AG04449 (cell line): ENCODE measurements around the gene UBAP2L.
"Not testable (repeated sequence)": the region's sequence is repeated elsewhere in the genome, so short reads cannot be mapped to it uniquely, and the experiment has no call there.

Experiments used
- CTCF ChIA-PET: fragments of 350-600 bp; formaldehyde crosslinking; extraction: SDS; loops from one replicate; lab custom pipeline; 2021; ENCODE audit warnings: antibody characterized with exemption; lab: Yijun Ruan, JAX
- POLR2A ChIA-PET: fragments of 400-600, 350-600 bp; formaldehyde crosslinking; extraction: SDS; loops from one replicate; lab custom pipeline; 2020; ENCODE audit warnings: antibody characterized with exemption, inconsistent platforms; lab: Yijun Ruan, JAX
- DNase-seq: peaks from one replicate; pipeline ENCODE4 v3.0.0-alpha.2; 2010; ENCODE audit warnings: low read depth, low spot score
- H3K4me3 ChIP-seq: 2 replicates; pipeline ENCODE4 v1.5.1; 2011; ENCODE audit warnings: low read depth, mild to moderate bottlenecking, control low read depth, low read length
- TF ChIP-seq, protein P1 (sequence below): IDR thresholded peaks from one replicate; pipeline ENCODE4 v1.5.1; 2011; ENCODE audit warnings: mild to moderate bottlenecking, moderate library complexity, low read length, control low read depth, inconsistent platforms; ENCODE audit not compliant: insufficient read depth; ENCODE audit errors: missing control alignments

Gene UBAP2L

GRCh38 chr1:154306151-154306550 is 85.4 kb downstream of the UBAP2L start:
- ChIA-PET POLR2A (no interaction called here), CTCF (interaction anchor here (0.6 to 3.1 kb wide), 7 partner anchors 10 to 107 kb away, joined by 3 to 18 read pairs (median 6); partner anchors contain the start of gene ATP8B2)
- no peak overlapping the region for H3K4me3 ChIP-seq
- no peak for DNase-seq
- TF ChIP-seq, protein P1, sequence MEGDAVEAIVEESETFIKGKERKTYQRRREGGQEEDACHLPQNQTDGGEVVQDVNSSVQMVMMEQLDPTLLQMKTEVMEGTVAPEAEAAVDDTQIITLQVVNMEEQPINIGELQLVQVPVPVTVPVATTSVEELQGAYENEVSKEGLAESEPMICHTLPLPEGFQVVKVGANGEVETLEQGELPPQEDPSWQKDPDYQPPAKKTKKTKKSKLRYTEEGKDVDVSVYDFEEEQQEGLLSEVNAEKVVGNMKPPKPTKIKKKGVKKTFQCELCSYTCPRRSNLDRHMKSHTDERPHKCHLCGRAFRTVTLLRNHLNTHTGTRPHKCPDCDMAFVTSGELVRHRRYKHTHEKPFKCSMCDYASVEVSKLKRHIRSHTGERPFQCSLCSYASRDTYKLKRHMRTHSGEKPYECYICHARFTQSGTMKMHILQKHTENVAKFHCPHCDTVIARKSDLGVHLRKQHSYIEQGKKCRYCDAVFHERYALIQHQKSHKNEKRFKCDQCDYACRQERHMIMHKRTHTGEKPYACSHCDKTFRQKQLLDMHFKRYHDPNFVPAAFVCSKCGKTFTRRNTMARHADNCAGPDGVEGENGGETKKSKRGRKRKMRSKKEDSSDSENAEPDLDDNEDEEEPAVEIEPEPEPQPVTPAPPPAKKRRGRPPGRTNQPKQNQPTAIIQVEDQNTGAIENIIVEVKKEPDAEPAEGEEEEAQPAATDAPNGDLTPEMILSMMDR = no peak

DNA sequence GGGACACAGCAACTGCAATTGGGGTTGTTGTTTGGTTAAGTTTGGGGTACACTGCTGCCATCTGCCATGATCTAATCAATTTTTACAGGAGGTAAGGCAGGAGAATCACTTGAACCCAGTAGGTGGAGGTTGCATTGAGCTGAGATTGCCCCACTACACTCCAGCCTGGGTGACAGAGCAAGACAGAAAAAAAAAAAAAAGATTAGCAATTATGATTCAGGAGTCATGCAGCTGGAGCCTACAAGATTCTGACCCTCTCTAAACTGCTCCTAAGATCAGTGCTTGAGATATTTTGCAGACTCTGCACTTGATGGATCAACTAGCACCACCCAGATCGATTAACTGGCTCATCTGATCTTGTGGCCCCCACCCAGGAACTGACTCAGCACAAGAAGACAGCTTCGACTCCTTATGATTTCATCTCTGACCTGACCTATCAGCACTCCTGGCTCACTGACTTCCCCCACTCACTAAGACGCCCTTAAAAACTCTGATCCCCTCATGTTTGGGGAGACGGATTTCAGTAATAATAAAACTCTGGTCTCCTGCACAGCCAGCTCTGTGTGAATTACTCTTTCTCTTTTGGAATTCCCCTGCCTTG is 87.0 kb downstream of the UBAP2L start:
- CTCF ChIA-PET = interaction anchor here (1.1 to 1.4 kb wide), 2 partner anchors 13 to 27 kb away, joined by 3 to 4 read pairs; no protein-coding TSS in a partner anchor
- DNase-seq, POLR2A ChIA-PET, H3K4me3 ChIP-seq: not testable (repeated sequence)

GRCh38 chr1:154309136-154309535 is 88.4 kb downstream of the UBAP2L start:
- DNase-seq, POLR2A ChIA-PET, CTCF ChIA-PET, H3K4me3 ChIP-seq: not testable (repeated sequence)

GRCh38 chr1:154312229-154313065 is 91.7 kb downstream of the UBAP2L start:
- POLR2A ChIA-PET, DNase-seq, H3K4me3 ChIP-seq: not testable (repeated sequence)
- CTCF ChIA-PET = interaction anchor here (1.5 to 1.6 kb wide), 2 partner anchors 12 to 21 kb away, joined by 4 to 9 read pairs; no protein-coding TSS in a partner anchor

GRCh38 chr1:154313066-154313356 is 92.3 kb downstream of the UBAP2L start:
- ChIA-PET CTCF (interaction anchor here (5.7 kb wide), 1 partner anchor 13 kb away, joined by 56 read pairs; the partner anchor contains the start of gene ATP8B2), POLR2A (no interaction called here)
- no peak for DNase-seq
- TF ChIP-seq, protein P1 = no peak
- H3K4me3 ChIP-seq = no peak overlapping the region

DNA sequence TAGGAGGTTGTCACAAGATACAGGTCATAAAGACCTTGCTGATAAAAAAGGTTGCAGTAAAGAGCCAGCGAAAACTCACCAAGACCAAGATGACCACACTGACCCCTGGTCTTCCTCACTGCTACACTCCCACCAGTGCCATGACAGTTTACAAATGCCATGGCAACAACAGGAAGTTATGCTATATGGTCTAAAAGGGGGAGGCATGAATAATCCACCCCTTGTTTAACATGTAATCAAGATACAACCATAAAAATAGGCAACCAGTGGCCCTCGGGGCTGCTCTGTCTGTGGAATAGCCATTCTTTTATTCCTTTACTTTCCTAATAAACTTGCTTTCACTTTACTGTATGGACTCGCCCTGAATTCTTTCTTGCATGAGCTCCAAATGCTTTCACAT is 93.5 kb downstream of the UBAP2L start:
- POLR2A ChIA-PET, H3K4me3 ChIP-seq, DNase-seq: not testable (repeated sequence)
- CTCF ChIA-PET = interaction anchor here (1.1 to 5.7 kb wide), 3 partner anchors 12 to 115 kb away, joined by 3 to 56 read pairs (median 3); partner anchors contain the start of gene ATP8B2

DNA sequence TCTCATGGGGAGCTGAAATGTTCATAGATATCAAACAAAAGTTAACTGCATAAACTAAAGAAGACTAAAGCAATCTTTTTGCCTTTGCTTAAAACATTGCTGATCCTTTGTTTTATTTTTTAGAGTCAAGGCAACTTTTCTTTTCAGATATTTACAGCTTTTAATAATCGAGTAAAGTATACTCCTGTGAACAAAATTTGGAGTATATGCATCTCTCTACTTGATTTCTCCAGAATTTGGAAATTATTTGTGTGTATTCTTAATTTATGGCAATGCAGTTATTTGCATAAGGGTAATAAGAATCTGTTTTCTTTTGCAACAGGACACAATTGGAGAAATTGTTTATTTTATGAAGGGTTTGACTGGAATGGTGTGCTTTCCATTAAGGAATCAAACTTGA is 95.9 kb downstream of the UBAP2L start:
- H3K4me3 ChIP-seq = no peak overlapping the region
- ChIA-PET CTCF (interaction anchor here (5.7 kb wide), 1 partner anchor 9 kb away, joined by 56 read pairs; the partner anchor contains the start of gene ATP8B2), POLR2A (no interaction called here)
- no peak for DNase-seq
- TF ChIP-seq, protein P1 = no peak

DNA sequence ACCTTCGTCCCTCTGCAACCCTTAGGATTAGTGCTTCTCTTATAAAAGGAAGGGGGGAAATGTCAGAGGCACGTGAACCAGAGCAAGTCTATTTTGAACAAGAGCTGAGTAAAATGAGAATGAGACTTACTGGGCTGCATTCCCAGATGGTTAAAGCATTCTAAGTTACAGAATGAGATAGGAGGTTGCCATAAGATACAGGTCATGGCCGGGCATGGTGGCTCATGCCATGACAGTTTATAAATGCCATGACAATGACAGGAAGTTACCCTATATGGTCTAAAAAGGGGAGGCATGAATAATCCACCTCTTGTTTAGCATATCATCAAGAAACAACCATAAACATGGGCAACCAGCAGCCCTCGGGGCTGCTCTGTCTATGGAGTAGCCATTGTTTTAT is 97.6 kb downstream of the UBAP2L start:
- no peak for DNase-seq
- H3K4me3 ChIP-seq = no peak overlapping the region
- TF ChIP-seq, protein P1 = no peak
- ChIA-PET CTCF (interaction anchor here (1.3 to 5.7 kb wide), 3 partner anchors 8 to 18 kb away, joined by 3 to 56 read pairs (median 9); partner anchors contain the start of gene ATP8B2), POLR2A (no interaction called here)
